Posterior cingulate gyrus (tissue), 11 donors: ENCODE results near the gene RGS14.

Source experiments
- DNase-seq, 10 donors: peaks; one replicate each; pipeline versions ENCODE4 v3.0.0 to v3.0.0-alpha.2; 2020 to 2021; ENCODE audit warnings: mixed read lengths in 3 of 10
- intact Hi-C: fragments of 100-400 bp; cut with DNase I; formaldehyde crosslinking; loops from one replicate; pipeline ENCODE4 v1.15.1; 2023

The RGS14 gene

GRCh38 chr5:177390363-177391300 lies 32.9 kb downstream of the RGS14 start:
- intact Hi-C loops = loop anchor here (1.0 kb wide), 1 partner anchor 111 kb away; no protein-coding TSS in a partner anchor
- peak; percentile 49 to 97 (median 83) for DNase-seq

GRCh38 chr5:177392765-177393164 lies 35.0 kb downstream of the RGS14 start:
- intact Hi-C loops = no loop called here
- DNase-seq = no peak

- no peak for DNase-seq
- intact Hi-C loops = no loop called here
These were observed 35.6 kb downstream of the RGS14 start for GRCh38 chr5:177393206-177393765.

- no peak for DNase-seq
- intact Hi-C loops = no loop called here
These were observed 36.3 kb downstream of the RGS14 start for GRCh38 chr5:177393990-177394389.

GRCh38 chr5:177396078-177396477 lies 38.4 kb downstream of the RGS14 start:
- DNase-seq = no peak
- intact Hi-C loops = no loop called here

- DNase-seq = no peak
- intact Hi-C loops = no loop called here
These were observed 39.1 kb downstream of the RGS14 start for GRCh38 chr5:177396807-177397206.

GRCh38 chr5:177397875-177398390 lies 40.2 kb downstream of the RGS14 start:
- intact Hi-C loops = no loop called here

GRCh38 chr5:177399997-177400868 lies 42.5 kb downstream of the RGS14 start, which contains the start of gene PFN3:
Gene PFN3, minus strand, starts transcription at chr5:177400661. Its CDS starts 85 bp downstream, at chr5:177400576.
- intact Hi-C loops = loop anchor here (5.0 kb wide), 1 partner anchor 97 kb away; the partner anchor contains the start of gene PDLIM7
- peak in 2 of 10 donors; percentile 76 to 79 for DNase-seq

More at GRCh38 chr5:177397875-177398390, 40.2 kb downstream of the RGS14 start:
- no peak for DNase-seq

GRCh38 chr5:177402271-177403043 lies 44.7 kb downstream of the RGS14 start:
- intact Hi-C loops = loop anchor here (2.0 to 5.0 kb wide), 2 partner anchors 44 to 95 kb away; partner anchors contain the start of genes PDLIM7 and PRR7
- peak in 9 of 10 donors; percentile 23 to 94 (median 64) for DNase-seq

- intact Hi-C loops = loop anchor here (2.0 to 5.0 kb wide), 2 partner anchors 44 to 94 kb away; partner anchors contain the start of genes PDLIM7 and PRR7
- peak in 3 of 10 donors; percentile 35 to 82 (median 76) for DNase-seq
These were observed 45.5 kb downstream of the RGS14 start for GRCh38 chr5:177403102-177403791.

- DNase-seq = peak; percentile 59 to 96 (median 76)
- intact Hi-C loops = loop anchor here (1.0 to 5.0 kb wide), 4 partner anchors 23 to 93 kb away; partner anchors contain the start of genes GRK6, PDLIM7 and PRR7
These were observed 46.3 kb downstream of the RGS14 start for GRCh38 chr5:177403792-177404640.

- intact Hi-C loops = loop anchor here (1.0 to 5.0 kb wide), 3 partner anchors 22 to 93 kb away; partner anchors contain the start of genes GRK6 and PDLIM7
- peak in 1 of 10 donors; percentile 81 for DNase-seq
These were observed 47.0 kb downstream of the RGS14 start for GRCh38 chr5:177404641-177405179.

GRCh38 chr5:177405312-177405711 lies 47.6 kb downstream of the RGS14 start:
- no peak for DNase-seq
- intact Hi-C loops = loop anchor here (2.0 kb wide), 1 partner anchor 21 kb away; the partner anchor contains the start of gene GRK6

GRCh38 chr5:177405805-177406204 lies 48.1 kb downstream of the RGS14 start:
- DNase-seq = peak in 1 of 10 donors; percentile 80
- intact Hi-C loops = loop anchor here (2.0 kb wide), 1 partner anchor 21 kb away; the partner anchor contains the start of gene GRK6

- intact Hi-C loops = no loop called here
- peak in 1 of 10 donors; percentile 77 for DNase-seq
These were observed 51.5 kb downstream of the RGS14 start, which contains the start of gene F12 for GRCh38 chr5:177409043-177409801. Gene F12, minus strand, starts transcription at chr5:177409564. Its CDS starts 37 bp downstream, at chr5:177409527.

GRCh38 chr5:177410575-177410974 lies 52.9 kb downstream of the RGS14 start:
- no peak for DNase-seq
- intact Hi-C loops = no loop called here
